Activated CD4-positive, alpha-beta T cell treated with anti-CD3 and anti-CD28 coated beads, Interleukin-2, amount 10 ng/mL, durations not matched to agents 7 days and 5 days (primary cell): ENCODE data around the gene FGL2. TPM values are rescaled to one million over a fixed set of nuclear protein-coding genes. Genes with fewer than 3 reads are reported as not detected.
"Not testable (repeated sequence)": the region's sequence is repeated elsewhere in the genome, so short reads cannot be mapped to it uniquely, and the experiment has no call there.

Experiments
- CTCF ChIA-PET: fragments of 350-600 bp; sonication (Branson Sonifier 250); formaldehyde crosslinking; loops from one replicate; lab custom pipeline; 2021; ENCODE audit warnings: antibody characterized with exemption; lab: Charles Lee
- POLR2A ChIA-PET: fragments of 350-600 bp; sonication (Branson Sonifier 250); formaldehyde crosslinking; loops from one replicate; lab custom pipeline; 2021; ENCODE audit warnings: antibody characterized with exemption; lab: Charles Lee
- DNase-seq: peaks from one replicate; pipeline ENCODE4 v3.0.0-alpha.2; 2020
- H3K27ac Mint-ChIP-seq: one replicate; pipeline ENCODE4 v1.8.0; 2021; ENCODE audit warnings: mild to moderate bottlenecking, moderate library complexity, mixed read lengths
- H3K27me3 Mint-ChIP-seq: one replicate; pipeline ENCODE4 v1.8.0; 2021; ENCODE audit warnings: mixed read lengths
- H3K36me3 Mint-ChIP-seq: one replicate; pipeline ENCODE4 v1.8.0; 2021; ENCODE audit warnings: low read depth, mixed read lengths
- H3K4me1 Mint-ChIP-seq: one replicate; pipeline ENCODE4 v1.8.0; 2021; ENCODE audit warnings: mixed read lengths
- H3K4me3 Mint-ChIP-seq: one replicate; pipeline ENCODE4 v1.8.0; 2021; ENCODE audit warnings: mild to moderate bottlenecking, moderate library complexity, mixed read lengths
- H3K9me3 Mint-ChIP-seq: one replicate; pipeline ENCODE4 v1.8.0; 2021; ENCODE audit warnings: mixed read lengths
- total RNA-seq, 2 experiments: library from RNA; stranded (reverse); gene quantifications; one replicate each; pipeline ENCODE4 v1.2.3, GENCODE V29; 2021

The FGL2 gene
- total RNA-seq, 2 experiments from 2014 or later, result 1.1 to 1.3 TPM

GRCh38 chr7:77174418-77174817 lies 25.2 kb downstream of the FGL2 start:
- CTCF ChIA-PET, H3K4me3 Mint-ChIP-seq, H3K27ac Mint-ChIP-seq, H3K27me3 Mint-ChIP-seq, H3K4me1 Mint-ChIP-seq, DNase-seq, H3K36me3 Mint-ChIP-seq, H3K9me3 Mint-ChIP-seq, POLR2A ChIA-PET: not testable (repeated sequence)

GRCh38 chr7:77172437-77173172 lies 27.0 kb downstream of the FGL2 start:
- H3K36me3 Mint-ChIP-seq, CTCF ChIA-PET, H3K9me3 Mint-ChIP-seq, H3K27me3 Mint-ChIP-seq, H3K27ac Mint-ChIP-seq, H3K4me3 Mint-ChIP-seq, POLR2A ChIA-PET, H3K4me1 Mint-ChIP-seq, DNase-seq: not testable (repeated sequence)

- H3K4me1 Mint-ChIP-seq, CTCF ChIA-PET, DNase-seq, H3K4me3 Mint-ChIP-seq, POLR2A ChIA-PET, H3K9me3 Mint-ChIP-seq, H3K27ac Mint-ChIP-seq, H3K36me3 Mint-ChIP-seq, H3K27me3 Mint-ChIP-seq: not testable (repeated sequence)
Observed at GRCh38 chr7:77171073-77171472, 28.5 kb downstream of the FGL2 start.

GRCh38 chr7:77157446-77157845 lies 42.2 kb downstream of the FGL2 start:
- Mint-ChIP-seq H3K4me1 (peaks cover 22% of the 10 kb centered on the region), H3K36me3 (peaks cover 4% of the 10 kb centered on the region), H3K4me3 (no peak overlapping the region), H3K27me3 (no peaks in the 10 kb centered on the region), H3K9me3 (peaks cover 3% of the 10 kb centered on the region), H3K27ac (peak overlapping the region; percentile 89)
- ChIA-PET POLR2A (no interaction called here), CTCF (no interaction called here)
- DNase-seq, result peak; percentile 10

GRCh38 chr7:77157034-77157433 lies 42.6 kb downstream of the FGL2 start:
- H3K27me3 Mint-ChIP-seq, H3K9me3 Mint-ChIP-seq: not testable (repeated sequence)
- peaks cover 22% of the 10 kb centered on the region for H3K4me1 Mint-ChIP-seq

GRCh38 chr7:77155601-77156377 lies 43.8 kb downstream of the FGL2 start:
- H3K27me3 Mint-ChIP-seq, POLR2A ChIA-PET, H3K9me3 Mint-ChIP-seq, H3K4me3 Mint-ChIP-seq, DNase-seq, H3K27ac Mint-ChIP-seq, CTCF ChIA-PET, H3K36me3 Mint-ChIP-seq: not testable (repeated sequence)
- peaks cover 22% of the 10 kb centered on the region for H3K4me1 Mint-ChIP-seq

More at GRCh38 chr7:77157034-77157433, 42.6 kb downstream of the FGL2 start:
- H3K36me3 Mint-ChIP-seq, CTCF ChIA-PET, POLR2A ChIA-PET, DNase-seq, H3K4me3 Mint-ChIP-seq: not testable (repeated sequence)
- peak overlapping the region; percentile 89 for H3K27ac Mint-ChIP-seq

GRCh38 chr7:77154917-77155464 lies 44.6 kb downstream of the FGL2 start:
- H3K27me3 Mint-ChIP-seq, H3K9me3 Mint-ChIP-seq, H3K4me3 Mint-ChIP-seq, H3K36me3 Mint-ChIP-seq, CTCF ChIA-PET, POLR2A ChIA-PET, H3K27ac Mint-ChIP-seq, DNase-seq: not testable (repeated sequence)
- peaks cover 22% of the 10 kb centered on the region for H3K4me1 Mint-ChIP-seq

GRCh38 chr7:77152232-77152631 lies 47.4 kb downstream of the FGL2 start:
- CTCF ChIA-PET, H3K27ac Mint-ChIP-seq, H3K36me3 Mint-ChIP-seq, H3K4me3 Mint-ChIP-seq, H3K27me3 Mint-ChIP-seq, POLR2A ChIA-PET, DNase-seq, H3K9me3 Mint-ChIP-seq: not testable (repeated sequence)
- peaks cover 11% of the 10 kb centered on the region for H3K4me1 Mint-ChIP-seq

Other genes starting within 250 kb of the FGL2 start
- gene SPDYE17, start 167.5 kb downstream of the FGL2 start, total RNA-seq, result not detected
- gene SPDYE18, start 137.3 kb downstream of the FGL2 start, total RNA-seq, result under 1 TPM; 0.60 to 0.65 TPM
- gene CCDC146, start 77.2 kb downstream of the FGL2 start, total RNA-seq, result 10 to 100 TPM in 1 of 2 experiments, 1 to 10 TPM in 1; 9.2 to 10.5 TPM
- 1 to 10 TPM; 7.8 to 8.7 TPM for gene GSAP, start 216.5 kb upstream of the FGL2 start, total RNA-seq